PC-9 (cell line): ENCODE data around the gene TET2. TPM values are rescaled to one million over a fixed set of nuclear protein-coding genes. Genes with fewer than 3 reads are reported as not detected.

ENCODE experiments used
- BruUV-seq: library from RNA; stranded (reverse); fragments of 400-500 nt; replicated peaks from 2 replicates; lab custom pipeline; 2021; lab: Mats Ljungman, UMichigan
- CTCF ChIA-PET: fragments of 300-600 bp; sonication (Branson Sonifier 250); formaldehyde crosslinking; loops from one replicate; lab custom pipeline; 2022; ENCODE audit warnings: antibody characterized with exemption; lab: Charles Lee
- POLR2A ChIA-PET: fragments of 300-600 bp; sonication (Branson Sonifier 250); formaldehyde crosslinking; loops from one replicate; lab custom pipeline; 2022; ENCODE audit warnings: antibody characterized with exemption; ENCODE audit not compliant: unreplicated experiment; lab: Charles Lee
- DNase-seq, 2 experiments: peaks; one replicate each; pipeline versions ENCODE4 v3.0.0 to v3.0.0-alpha.2; 2015 to 2022; ENCODE audit warnings: mixed read lengths in 1 of 2
- H2AFZ ChIP-seq: fragments of 200-600 bp; sonication (generic); 2 replicates; pipeline ENCODE4 v1.8.1; 2017; ENCODE audit warnings: antibody characterized with exemption
- H3F3A ChIP-seq: fragments of 200-600 bp; sonication (generic); 2 replicates; pipeline ENCODE4 v1.8.1; 2017; ENCODE audit warnings: antibody characterized with exemption, mild to moderate bottlenecking, low read depth; ENCODE audit not compliant: insufficient read depth
- H3K27ac ChIP-seq: fragments of 200-600 bp; sonication (generic); 2 replicates; pipeline ENCODE4 v1.6.1; 2016; ENCODE audit warnings: mixed run types
- H3K27me3 ChIP-seq: fragments of 200-600 bp; sonication (generic); 2 replicates; pipeline ENCODE4 v1.6.1; 2016; ENCODE audit warnings: low read depth, mixed run types; ENCODE audit not compliant: insufficient read depth
- H3K36me3 ChIP-seq: fragments of 200-600 bp; sonication (generic); 2 replicates; pipeline ENCODE4 v1.6.1; 2016; ENCODE audit warnings: low read depth, mixed run types
- H3K4me1 ChIP-seq: fragments of 200-600 bp; sonication (generic); replicated peaks from 2 replicates; pipeline ENCODE4 v1.6.1; 2016; ENCODE audit warnings: mixed run types; ENCODE audit not compliant: insufficient read depth
- H3K4me2 ChIP-seq: fragments of 200-600 bp; sonication (generic); 2 replicates; pipeline ENCODE4 v1.6.1; 2017; ENCODE audit warnings: mixed run types
- H3K4me3 ChIP-seq: fragments of 200-600 bp; sonication (generic); 2 replicates; pipeline ENCODE4 v1.6.1; 2016; ENCODE audit warnings: mixed run types
- H3K79me2 ChIP-seq: fragments of 200-600 bp; sonication (generic); 2 replicates; pipeline ENCODE4 v1.6.1; 2017; ENCODE audit warnings: low read depth, mixed run types
- H3K9me2 ChIP-seq: fragments of 200-600 bp; sonication (generic); 2 replicates; pipeline ENCODE4 v1.8.1; 2017; ENCODE audit warnings: mild to moderate bottlenecking; ENCODE audit not compliant: insufficient read depth
- H3K9me3 ChIP-seq: fragments of 200-600 bp; sonication (generic); 2 replicates; pipeline ENCODE4 v1.8.1; 2016; ENCODE audit warnings: low read depth; ENCODE audit not compliant: insufficient read depth
- H4K20me1 ChIP-seq: fragments of 200-600 bp; sonication (generic); 2 replicates; pipeline ENCODE4 v1.8.1; 2017; ENCODE audit not compliant: insufficient read depth
- EZH2 ChIP-seq: fragments of 200-600 bp; sonication (generic); IDR thresholded peaks from 2 replicates; pipeline ENCODE4 v1.8.0; 2017; ENCODE audit warnings: antibody characterized with exemption, low read depth
- intact Hi-C: fragments of 100-400 bp; cut with micrococcal nuclease; formaldehyde crosslinking; loops from one replicate; pipeline ENCODE4 v1.10.0; 2022; ENCODE audit not compliant: unreplicated experiment
- total RNA-seq: library from RNA; stranded (reverse); gene quantifications from 2 replicates; pipeline ENCODE4 v1.2.3, GENCODE V29; 2021
- TF ChIP-seq, protein P1 (sequence below): fragments of 200-600 bp; sonication (generic); conservative IDR thresholded peaks from 2 replicates; pipeline ENCODE4 v1.6.1; 2017; ENCODE audit warnings: mixed run types, antibody characterized with exemption, mild to moderate bottlenecking, moderate library complexity

The TET2 gene
- total RNA-seq, 1 experiment from 2014 or later: 6.6 TPM

DNA sequence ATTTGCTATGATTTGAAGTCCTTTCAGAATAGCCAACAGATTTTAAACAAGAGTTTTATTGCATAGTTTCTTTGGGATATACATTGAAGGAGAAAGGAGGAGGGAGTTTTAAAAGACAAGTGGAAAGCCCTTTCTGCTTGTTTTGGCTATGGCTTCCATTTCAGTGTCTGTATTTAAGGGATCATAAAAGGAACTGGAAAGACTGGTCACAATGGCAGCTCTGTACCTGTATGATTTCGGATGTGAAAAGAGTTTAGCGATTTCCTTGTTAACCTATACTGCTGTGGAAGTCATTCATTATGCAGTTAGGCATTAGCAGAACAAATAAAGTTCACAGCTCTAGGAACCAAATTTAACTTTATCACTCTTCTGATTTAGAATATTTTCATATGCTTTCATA lies 60.7 kb downstream of the TET2 start:
- no peaks in the 10 kb centered on the region for H4K20me1 ChIP-seq
- DNase-seq: no peak
- no peak for TF ChIP-seq EZH2
- TF ChIP-seq, protein P1, sequence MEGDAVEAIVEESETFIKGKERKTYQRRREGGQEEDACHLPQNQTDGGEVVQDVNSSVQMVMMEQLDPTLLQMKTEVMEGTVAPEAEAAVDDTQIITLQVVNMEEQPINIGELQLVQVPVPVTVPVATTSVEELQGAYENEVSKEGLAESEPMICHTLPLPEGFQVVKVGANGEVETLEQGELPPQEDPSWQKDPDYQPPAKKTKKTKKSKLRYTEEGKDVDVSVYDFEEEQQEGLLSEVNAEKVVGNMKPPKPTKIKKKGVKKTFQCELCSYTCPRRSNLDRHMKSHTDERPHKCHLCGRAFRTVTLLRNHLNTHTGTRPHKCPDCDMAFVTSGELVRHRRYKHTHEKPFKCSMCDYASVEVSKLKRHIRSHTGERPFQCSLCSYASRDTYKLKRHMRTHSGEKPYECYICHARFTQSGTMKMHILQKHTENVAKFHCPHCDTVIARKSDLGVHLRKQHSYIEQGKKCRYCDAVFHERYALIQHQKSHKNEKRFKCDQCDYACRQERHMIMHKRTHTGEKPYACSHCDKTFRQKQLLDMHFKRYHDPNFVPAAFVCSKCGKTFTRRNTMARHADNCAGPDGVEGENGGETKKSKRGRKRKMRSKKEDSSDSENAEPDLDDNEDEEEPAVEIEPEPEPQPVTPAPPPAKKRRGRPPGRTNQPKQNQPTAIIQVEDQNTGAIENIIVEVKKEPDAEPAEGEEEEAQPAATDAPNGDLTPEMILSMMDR: no peak
- CTCF ChIA-PET: no interaction called here
- H3K36me3 ChIP-seq: no peaks in the 10 kb centered on the region
- BruUV-seq: no TSS peak
- POLR2A ChIA-PET: no interaction called here
- no peaks in the 10 kb centered on the region for H3K79me2 ChIP-seq
- no peaks in the 10 kb centered on the region for H3K9me3 ChIP-seq
- no peak overlapping the region for H3K4me3 ChIP-seq
- intact Hi-C loops: no loop called here
- peaks cover 6% of the 10 kb centered on the region; the same call in 1 of the 2 replicates for H3F3A ChIP-seq
- H3K27ac ChIP-seq: no peak overlapping the region
- peaks cover 18% of the 10 kb centered on the region for H3K4me1 ChIP-seq
- no peaks in the 10 kb centered on the region for H3K27me3 ChIP-seq
- no peak overlapping the region for H2AFZ ChIP-seq
- no peaks in the 10 kb centered on the region for H3K9me2 ChIP-seq
- H3K4me2 ChIP-seq: no peak overlapping the region

DNA sequence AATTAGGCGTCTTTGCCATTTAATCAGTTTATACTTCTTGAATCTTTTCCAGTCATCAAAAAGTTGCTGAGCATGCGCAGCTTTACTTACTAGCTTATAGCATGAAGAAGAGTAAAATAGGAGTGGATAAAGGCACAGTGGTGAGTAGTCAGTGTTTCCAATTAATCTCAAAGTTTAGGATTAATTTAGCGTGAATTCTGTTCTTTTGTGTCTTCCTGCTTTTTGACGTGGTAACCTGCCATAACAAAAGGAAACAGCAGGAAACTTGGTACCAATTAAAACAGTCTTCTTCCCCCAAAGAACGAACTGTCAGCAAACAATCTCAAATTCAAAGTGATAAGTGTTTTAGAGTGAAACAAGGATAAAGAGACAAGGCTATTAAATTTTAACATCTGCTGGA lies 61.9 kb downstream of the TET2 start:
- Histone ChIP-seq H3K36me3 (no peaks in the 10 kb centered on the region), H3K4me1 (peaks cover 13% of the 10 kb centered on the region), H3K27ac (no peak overlapping the region), H3K79me2 (no peaks in the 10 kb centered on the region), H3K9me2 (no peaks in the 10 kb centered on the region), H3K27me3 (no peaks in the 10 kb centered on the region), H2AFZ (no peak overlapping the region), H3K9me3 (no peaks in the 10 kb centered on the region), H3K4me3 (no peak overlapping the region), H4K20me1 (no peaks in the 10 kb centered on the region), H3F3A (peaks cover 6% of the 10 kb centered on the region; the same call in 1 of the 2 replicates), H3K4me2 (no peak overlapping the region)
- ChIA-PET POLR2A (no interaction called here), CTCF (no interaction called here)
- TF ChIP-seq, protein P1: no peak
- no peak for TF ChIP-seq EZH2
- intact Hi-C loops: no loop called here
- BruUV-seq: no TSS peak
- DNase-seq: no peak

DNA sequence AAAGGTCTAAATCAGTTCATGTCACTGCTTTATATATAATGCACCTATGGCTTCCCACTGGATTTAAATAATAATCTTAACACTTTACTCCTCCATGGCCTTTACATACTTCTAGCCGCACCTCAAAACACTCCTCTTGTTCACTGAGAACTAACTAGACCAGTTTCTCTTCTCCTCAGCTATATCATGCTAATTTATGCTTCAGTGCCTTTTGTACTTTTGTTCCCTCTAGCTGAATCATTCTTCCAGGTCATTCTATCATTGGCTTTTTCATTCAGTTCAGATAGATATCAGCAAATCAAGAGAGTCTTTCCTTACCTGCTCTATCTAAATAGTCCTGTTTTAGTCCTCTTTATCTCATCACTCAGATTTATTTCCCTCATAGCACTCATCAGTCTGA lies 64.2 kb downstream of the TET2 start:
- DNase-seq: peak in 1 of 2 experiments; percentile 67
- H4K20me1 ChIP-seq: no peaks in the 10 kb centered on the region
- TF ChIP-seq, protein P1: no peak
- TF ChIP-seq EZH2: no peak

More for the DNA sequence above, 64.2 kb downstream of the TET2 start:
- Histone ChIP-seq H3K4me2 (peak overlapping the region; percentile 44), H3K4me3 (no peak overlapping the region), H3F3A (peaks cover 6% of the 10 kb centered on the region; the same call in 1 of the 2 replicates), H2AFZ (no peak overlapping the region), H3K9me2 (no peaks in the 10 kb centered on the region), H3K27ac (peak overlapping the region; percentile 25; the same call in 1 of the 2 replicates), H3K9me3 (no peaks in the 10 kb centered on the region), H3K79me2 (no peaks in the 10 kb centered on the region), H3K36me3 (no peaks in the 10 kb centered on the region), H3K4me1 (peaks cover 13% of the 10 kb centered on the region), H3K27me3 (no peaks in the 10 kb centered on the region)
- BruUV-seq: no TSS peak
- intact Hi-C loops: no loop called here
- ChIA-PET POLR2A (no interaction called here), CTCF (interaction anchor here (0.6 kb wide), 1 partner anchor 503 kb away, joined by 3 read pairs; no protein-coding TSS in a partner anchor)
